Measurements from ENCODE around the gene LRIG2.
"Not testable (repeated sequence)": the region's sequence is repeated elsewhere in the genome, so short reads cannot be mapped to it uniquely, and the experiment has no call there.

The LRIG2 gene

GRCh38 chr1:113156368-113156767 lies 83.4 kb downstream of the LRIG2 start:
- FAIRE-seq (no peak), DNase-seq (ENCODE audit: insufficient read length, low spot score) (no peak)

GRCh38 chr1:113158743-113159142 lies 85.7 kb downstream of the LRIG2 start:
- DNase-seq (ENCODE audit: insufficient read length, low spot score); FAIRE-seq: not testable (repeated sequence)

GRCh38 chr1:113166473-113166872 lies 93.5 kb downstream of the LRIG2 start:
- FAIRE-seq = no peak
- no peak for DNase-seq (ENCODE audit: insufficient read length, low spot score)

GRCh38 chr1:113168946-113169345 lies 95.9 kb downstream of the LRIG2 start:
- FAIRE-seq (no peak), DNase-seq (ENCODE audit: insufficient read length, low spot score) (no peak)

GRCh38 chr1:113169591-113169990 lies 96.6 kb downstream of the LRIG2 start:
- FAIRE-seq = no peak
- no peak for DNase-seq (ENCODE audit: insufficient read length, low spot score)

GRCh38 chr1:113170519-113170918 lies 97.5 kb downstream of the LRIG2 start:
- DNase-seq (ENCODE audit: insufficient read length, low spot score) (no peak), FAIRE-seq (no peak)

- FAIRE-seq (no peak), DNase-seq (ENCODE audit: insufficient read length, low spot score) (no peak)
Measured at GRCh38 chr1:113178106-113178505, 105.1 kb downstream of the LRIG2 start.

GRCh38 chr1:113178522-113178921 lies 105.5 kb downstream of the LRIG2 start:
- FAIRE-seq (no peak), DNase-seq (ENCODE audit: insufficient read length, low spot score) (no peak)
